ENCODE data around the gene TARBP1.

DNA sequence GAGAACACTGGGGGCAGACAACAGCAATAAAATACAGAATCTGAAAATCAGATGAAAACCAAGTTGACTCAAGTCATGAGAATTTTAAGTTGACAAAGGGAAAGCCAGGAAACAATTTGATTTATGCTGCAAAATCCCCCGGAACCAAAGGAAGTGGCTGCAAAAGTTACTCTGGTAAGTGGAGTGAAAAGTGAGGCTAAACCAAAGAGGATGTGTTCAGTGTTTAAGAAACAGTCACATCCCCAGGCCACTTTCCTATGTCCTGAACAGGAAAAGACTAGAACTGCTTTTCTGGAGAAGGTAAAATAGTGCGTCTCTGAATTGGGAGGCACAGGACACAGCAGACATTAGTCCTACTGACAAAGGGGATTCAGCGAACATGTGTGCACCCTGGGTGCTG is 5.9 kb downstream of the TARBP1 start:
- TF ChIP-seq, protein P1, sequence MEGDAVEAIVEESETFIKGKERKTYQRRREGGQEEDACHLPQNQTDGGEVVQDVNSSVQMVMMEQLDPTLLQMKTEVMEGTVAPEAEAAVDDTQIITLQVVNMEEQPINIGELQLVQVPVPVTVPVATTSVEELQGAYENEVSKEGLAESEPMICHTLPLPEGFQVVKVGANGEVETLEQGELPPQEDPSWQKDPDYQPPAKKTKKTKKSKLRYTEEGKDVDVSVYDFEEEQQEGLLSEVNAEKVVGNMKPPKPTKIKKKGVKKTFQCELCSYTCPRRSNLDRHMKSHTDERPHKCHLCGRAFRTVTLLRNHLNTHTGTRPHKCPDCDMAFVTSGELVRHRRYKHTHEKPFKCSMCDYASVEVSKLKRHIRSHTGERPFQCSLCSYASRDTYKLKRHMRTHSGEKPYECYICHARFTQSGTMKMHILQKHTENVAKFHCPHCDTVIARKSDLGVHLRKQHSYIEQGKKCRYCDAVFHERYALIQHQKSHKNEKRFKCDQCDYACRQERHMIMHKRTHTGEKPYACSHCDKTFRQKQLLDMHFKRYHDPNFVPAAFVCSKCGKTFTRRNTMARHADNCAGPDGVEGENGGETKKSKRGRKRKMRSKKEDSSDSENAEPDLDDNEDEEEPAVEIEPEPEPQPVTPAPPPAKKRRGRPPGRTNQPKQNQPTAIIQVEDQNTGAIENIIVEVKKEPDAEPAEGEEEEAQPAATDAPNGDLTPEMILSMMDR (IDR thresholded peaks at IDR 0.05), result no peak
- no peak for TF ChIP-seq POLR2A (IDR thresholded peaks at IDR 0.05)

All from uterus (tissue), 2 donors.